Measurements from ENCODE around the gene FGF14. TPM values are rescaled to one million over a fixed set of nuclear protein-coding genes. Genes with fewer than 3 reads are reported as not detected.

FGF14 gene
- total RNA-seq, 1 experiment from 2014 or later: not detected

DNA sequence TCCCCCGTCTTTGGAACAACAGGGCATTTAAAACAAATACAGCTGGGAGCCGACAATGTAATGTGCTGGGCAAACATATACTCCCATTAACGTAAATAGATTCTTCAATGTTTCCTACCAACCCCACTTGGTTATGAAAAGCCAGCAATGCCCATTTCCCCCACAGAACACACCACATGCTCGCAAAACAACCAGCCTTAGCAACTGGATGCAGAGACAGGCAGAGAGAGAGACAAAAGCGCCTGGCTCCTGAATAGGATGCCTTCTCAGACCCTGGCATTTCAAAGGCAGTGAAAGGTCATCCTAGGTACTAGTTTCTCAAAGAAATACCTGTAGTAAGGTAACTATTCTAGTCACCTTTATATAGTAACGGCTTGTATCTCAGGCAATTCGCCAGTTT lies 486.5 kb downstream of the FGF14 start:
- ChIA-PET POLR2A (ENCODE audit: unreplicated experiment) (no interaction called here), CTCF (no interaction called here)
- Histone ChIP-seq H3K4me3 (ENCODE audit: low read length) (no peak overlapping the region), H3K4me2 (ENCODE audit: low read length) (no peak overlapping the region), H3K79me2 (ENCODE audit: low read length) (no peaks in the 10 kb centered on the region), H3K36me3 (ENCODE audit: low read depth, low read length) (no peaks in the 10 kb centered on the region), H3F3A (ENCODE audit: low read length, unreplicated experiment) (no peaks in the 10 kb centered on the region), H3K9me2 (replicated peaks; ENCODE audit: low read length) (no peaks in the 10 kb centered on the region), H4K20me1 (ENCODE audit: low read length) (no peaks in the 10 kb centered on the region), H3K9me3 (ENCODE audit: low read length) (no peaks in the 10 kb centered on the region), H3K4me1 (ENCODE audit: insufficient read depth, low read length) (no peaks in the 10 kb centered on the region), H3K27me3 (ENCODE audit: low read length) (peaks cover 52% of the 10 kb centered on the region), H2AFZ (ENCODE audit: low read length) (no peak overlapping the region), H3K9ac (ENCODE audit: low read length) (no peak overlapping the region), H3K27ac (ENCODE audit: low read length) (no peak overlapping the region)
- DNase-seq (no peak), ATAC-seq (no peak)
- BruUV-seq (replicated peaks): no TSS peak
- TF ChIP-seq, protein P1, sequence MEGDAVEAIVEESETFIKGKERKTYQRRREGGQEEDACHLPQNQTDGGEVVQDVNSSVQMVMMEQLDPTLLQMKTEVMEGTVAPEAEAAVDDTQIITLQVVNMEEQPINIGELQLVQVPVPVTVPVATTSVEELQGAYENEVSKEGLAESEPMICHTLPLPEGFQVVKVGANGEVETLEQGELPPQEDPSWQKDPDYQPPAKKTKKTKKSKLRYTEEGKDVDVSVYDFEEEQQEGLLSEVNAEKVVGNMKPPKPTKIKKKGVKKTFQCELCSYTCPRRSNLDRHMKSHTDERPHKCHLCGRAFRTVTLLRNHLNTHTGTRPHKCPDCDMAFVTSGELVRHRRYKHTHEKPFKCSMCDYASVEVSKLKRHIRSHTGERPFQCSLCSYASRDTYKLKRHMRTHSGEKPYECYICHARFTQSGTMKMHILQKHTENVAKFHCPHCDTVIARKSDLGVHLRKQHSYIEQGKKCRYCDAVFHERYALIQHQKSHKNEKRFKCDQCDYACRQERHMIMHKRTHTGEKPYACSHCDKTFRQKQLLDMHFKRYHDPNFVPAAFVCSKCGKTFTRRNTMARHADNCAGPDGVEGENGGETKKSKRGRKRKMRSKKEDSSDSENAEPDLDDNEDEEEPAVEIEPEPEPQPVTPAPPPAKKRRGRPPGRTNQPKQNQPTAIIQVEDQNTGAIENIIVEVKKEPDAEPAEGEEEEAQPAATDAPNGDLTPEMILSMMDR (conservative IDR thresholded peaks at IDR 0.05; ENCODE audit: low read depth, low read length): no peak
- TF ChIP-seq EZH2 (IDR thresholded peaks at IDR 0.05; ENCODE audit: low read length, unreplicated experiment) (no peak), EZH2phosphoT487 (IDR thresholded peaks at IDR 0.05; ENCODE audit: borderline replicate concordance, low read length) (no peak)
- intact Hi-C loops (cut with micrococcal nuclease): no loop called here

DNA sequence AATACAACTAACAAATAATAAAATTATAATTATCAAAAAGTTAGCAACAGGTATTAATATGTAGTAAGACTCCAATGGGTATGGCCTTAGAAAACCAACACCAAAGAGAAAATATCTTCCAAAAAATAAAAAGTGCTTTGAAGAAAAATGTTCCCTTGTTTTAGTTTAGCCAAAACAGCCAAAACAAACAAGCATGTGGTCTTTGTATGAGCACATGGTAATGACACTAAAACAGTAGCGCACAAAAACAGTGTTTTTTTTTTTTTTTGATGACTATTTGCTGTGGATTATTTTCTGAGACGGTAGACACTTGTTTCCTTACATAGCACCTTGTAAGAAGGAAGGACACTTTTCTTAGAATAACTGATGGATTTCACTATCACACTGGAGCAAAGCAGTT lies 490.1 kb downstream of the FGF14 start:
- Histone ChIP-seq H4K20me1 (ENCODE audit: low read length) (no peaks in the 10 kb centered on the region), H3K9me2 (replicated peaks; ENCODE audit: low read length) (no peaks in the 10 kb centered on the region), H3K4me3 (ENCODE audit: low read length) (no peak overlapping the region), H3K36me3 (ENCODE audit: low read depth, low read length) (no peaks in the 10 kb centered on the region), H3K79me2 (ENCODE audit: low read length) (no peaks in the 10 kb centered on the region), H2AFZ (ENCODE audit: low read length) (no peak overlapping the region), H3K4me2 (ENCODE audit: low read length) (no peak overlapping the region), H3K9ac (ENCODE audit: low read length) (no peak overlapping the region), H3K4me1 (ENCODE audit: insufficient read depth, low read length) (no peaks in the 10 kb centered on the region), H3K27me3 (ENCODE audit: low read length) (peaks cover 33% of the 10 kb centered on the region), H3F3A (ENCODE audit: low read length, unreplicated experiment) (no peaks in the 10 kb centered on the region), H3K27ac (ENCODE audit: low read length) (no peak overlapping the region), H3K9me3 (ENCODE audit: low read length) (no peaks in the 10 kb centered on the region)
- ATAC-seq (no peak), DNase-seq (no peak)
- intact Hi-C loops (cut with micrococcal nuclease): no loop called here
- no TSS peak for BruUV-seq (replicated peaks)
- TF ChIP-seq EZH2phosphoT487 (IDR thresholded peaks at IDR 0.05; ENCODE audit: borderline replicate concordance, low read length): no peak
- no peak for TF ChIP-seq EZH2 (IDR thresholded peaks at IDR 0.05; ENCODE audit: low read length, unreplicated experiment)
- TF ChIP-seq, protein P1 (conservative IDR thresholded peaks at IDR 0.05; ENCODE audit: low read depth, low read length): no peak
- CTCF ChIA-PET: no interaction called here
- POLR2A ChIA-PET (ENCODE audit: unreplicated experiment): no interaction called here

DNA sequence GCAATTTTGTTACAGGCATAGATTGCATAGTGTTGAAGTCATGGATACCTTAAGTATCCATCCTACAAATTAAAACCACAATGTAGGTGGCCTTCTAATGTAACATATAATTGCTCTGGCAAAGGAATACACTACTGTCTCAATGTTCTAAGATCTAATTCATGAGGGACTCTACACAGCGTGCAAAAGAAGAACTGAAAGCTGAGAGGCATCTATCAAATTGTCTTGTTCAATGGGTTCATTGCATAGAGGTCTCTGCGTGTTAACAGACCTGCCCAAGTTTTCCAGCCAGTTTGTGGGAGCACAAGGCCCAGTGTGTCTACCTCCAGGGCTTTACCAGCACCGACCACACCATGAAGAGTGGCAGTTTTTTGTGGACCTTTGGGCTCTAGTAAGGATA lies 498.0 kb downstream of the FGF14 start:
- ChIA-PET POLR2A (ENCODE audit: unreplicated experiment) (no interaction called here), CTCF (no interaction called here)
- H3K79me2 ChIP-seq (ENCODE audit: low read length): no peaks in the 10 kb centered on the region
- H3K27ac ChIP-seq (ENCODE audit: low read length): no peak overlapping the region
- intact Hi-C loops (cut with micrococcal nuclease): no loop called here
- H4K20me1 ChIP-seq (ENCODE audit: low read length): no peaks in the 10 kb centered on the region
- no TSS peak for BruUV-seq (replicated peaks)
- no peaks in the 10 kb centered on the region for H3K9me2 ChIP-seq (replicated peaks; ENCODE audit: low read length)
- TF ChIP-seq EZH2 (IDR thresholded peaks at IDR 0.05; ENCODE audit: low read length, unreplicated experiment): no peak
- no peak for TF ChIP-seq EZH2phosphoT487 (IDR thresholded peaks at IDR 0.05; ENCODE audit: borderline replicate concordance, low read length)
- TF ChIP-seq, protein P1 (conservative IDR thresholded peaks at IDR 0.05; ENCODE audit: low read depth, low read length): no peak
- no peak overlapping the region for H3K9ac ChIP-seq (ENCODE audit: low read length)
- H3K4me3 ChIP-seq (ENCODE audit: low read length): no peak overlapping the region
- H3K4me1 ChIP-seq (ENCODE audit: insufficient read depth, low read length): no peaks in the 10 kb centered on the region
- no peaks in the 10 kb centered on the region for H3F3A ChIP-seq (ENCODE audit: low read length, unreplicated experiment)
- peaks cover 42% of the 10 kb centered on the region for H3K27me3 ChIP-seq (ENCODE audit: low read length)
- no peak for DNase-seq
- H2AFZ ChIP-seq (ENCODE audit: low read length): no peak overlapping the region
- H3K4me2 ChIP-seq (ENCODE audit: low read length): no peak overlapping the region
- H3K9me3 ChIP-seq (ENCODE audit: low read length): no peaks in the 10 kb centered on the region
- no peaks in the 10 kb centered on the region for H3K36me3 ChIP-seq (ENCODE audit: low read depth, low read length)
- ATAC-seq: no peak

All from PC-3 (cell line).